GM18511 (cell line): ENCODE measurements around the gene ABCF1.

Source experiments
- ATAC-seq: cut with Tn5 transposase; IDR thresholded peaks from one replicate; pipeline ENCODE4 v1.9.1; 2021; ENCODE audit warnings: mild to moderate bottlenecking, moderate library complexity; ENCODE audit not compliant: unreplicated experiment

Gene ABCF1

DNA sequence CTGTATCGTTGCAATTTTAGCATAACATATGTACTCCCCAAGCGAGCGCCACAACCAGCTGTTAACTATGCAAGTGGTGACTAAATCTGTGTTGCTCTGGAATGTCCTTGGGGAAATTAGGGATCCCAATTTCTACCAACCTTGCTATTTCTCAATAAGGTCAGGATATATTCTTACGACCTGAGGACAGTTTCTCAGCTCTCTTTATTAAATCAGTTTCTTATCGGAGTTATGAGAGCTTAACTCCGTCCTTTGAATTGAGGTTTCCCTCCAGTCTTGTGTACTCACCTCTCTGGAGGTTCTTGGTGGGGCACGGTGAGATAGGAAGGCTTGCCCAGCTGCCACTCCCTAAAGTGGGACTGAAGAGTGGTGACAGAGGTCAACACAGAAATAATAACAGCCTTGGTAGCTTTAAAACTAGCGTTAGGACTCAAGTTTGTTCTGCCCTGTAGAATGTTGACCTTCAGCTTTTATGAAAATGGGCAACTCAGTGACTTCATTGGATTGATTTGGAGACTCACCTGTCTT, 47.1 kb downstream of the ABCF1 start:
- no peak for ATAC-seq

GRCh38 chr6:30619561-30619960, 48.3 kb downstream of the ABCF1 start:
- ATAC-seq, result no peak

DNA sequence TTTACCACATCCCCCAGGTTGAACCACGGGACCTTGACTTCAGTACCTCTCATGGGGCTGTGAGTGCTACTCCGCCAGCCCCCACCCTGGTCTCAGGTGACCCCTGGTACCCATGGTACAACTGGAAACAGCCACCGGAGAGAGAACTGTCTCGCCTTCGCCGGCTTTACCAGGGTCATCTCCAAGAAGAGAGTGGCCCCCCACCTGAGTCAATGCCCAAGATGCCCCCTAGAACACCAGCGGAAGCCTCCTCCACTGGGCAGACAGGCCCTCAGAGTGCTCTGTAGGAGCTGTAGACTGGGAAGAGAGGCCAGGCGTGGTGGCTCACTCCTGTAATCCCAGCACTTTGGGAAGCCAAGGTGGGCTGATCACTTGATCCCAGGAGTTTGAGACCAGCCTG, 54.3 kb downstream of the ABCF1 start:
- ATAC-seq, result no peak

DNA sequence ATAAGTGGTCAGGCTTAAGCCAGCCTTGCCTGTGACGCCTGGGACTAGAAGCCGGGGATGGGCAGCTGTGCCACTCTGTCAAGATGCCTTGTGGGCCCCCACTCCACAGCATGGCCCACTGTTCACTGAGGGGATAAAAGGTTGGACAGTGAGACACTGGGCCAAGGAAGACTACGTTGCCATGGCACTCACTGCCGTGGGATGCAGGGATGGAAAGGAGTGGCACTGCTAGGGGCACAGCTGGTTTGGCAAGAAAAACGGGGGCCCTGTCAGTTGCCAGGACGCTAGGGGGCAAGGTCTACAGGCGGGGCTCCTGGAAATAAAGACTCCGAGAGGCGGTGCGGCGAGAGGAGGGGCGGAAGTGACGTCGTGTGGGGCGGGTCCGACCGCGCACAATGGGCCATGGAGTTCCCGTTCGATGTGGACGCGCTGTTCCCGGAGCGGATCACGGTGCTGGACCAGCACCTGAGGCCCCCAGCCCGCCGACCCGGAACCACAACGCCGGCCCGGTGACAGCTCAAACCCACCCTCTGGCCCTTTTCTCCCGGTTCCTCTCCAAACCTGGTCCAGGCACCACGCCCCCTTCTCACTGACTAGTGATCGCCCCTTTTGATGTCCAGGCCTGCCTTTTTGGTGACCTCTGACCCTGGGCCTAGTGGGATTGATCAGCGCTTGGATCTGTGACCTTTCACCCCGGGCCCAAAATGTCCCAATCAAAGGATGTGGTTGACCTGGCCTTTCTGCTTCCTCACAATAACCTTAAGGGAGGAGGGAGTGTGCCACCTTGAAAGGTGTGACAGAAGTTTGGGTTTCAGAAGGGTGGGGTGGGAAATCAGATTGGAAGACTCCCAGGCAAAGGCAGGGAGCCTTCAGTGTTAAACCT, 55.5 kb downstream of the ABCF1 start, which contains the start of gene ATAT1:
ATAT1 (plus strand) TSS at position 391 of the 883 bp plus-strand sequence.
- ATAC-seq, result peak; percentile 91

GRCh38 chr6:30635834-30636233, 64.6 kb downstream of the ABCF1 start:
- ATAC-seq, result no peak

- no peak for ATAC-seq
Measured at GRCh38 chr6:30640481-30640880, 69.2 kb downstream of the ABCF1 start.

DNA sequence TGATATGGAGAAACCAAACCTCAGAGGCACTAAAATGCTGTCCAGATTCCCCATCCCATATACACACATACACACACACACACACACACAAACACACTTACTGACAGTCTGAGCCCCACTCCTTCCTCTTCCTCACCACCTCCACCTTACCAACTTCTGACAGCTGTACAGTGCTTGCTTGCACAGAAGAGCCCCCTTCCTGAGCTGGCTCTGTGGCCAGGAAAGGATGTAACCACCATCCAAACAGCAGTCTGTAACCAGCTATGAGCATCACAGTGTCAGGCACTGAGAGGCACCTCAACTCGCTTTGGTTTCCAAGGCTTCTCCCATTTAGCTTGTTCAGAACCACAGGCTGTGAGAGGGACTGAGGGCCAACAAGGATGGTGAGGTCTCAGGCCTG, 69.8 kb downstream of the ABCF1 start:
- no peak for ATAC-seq
